Activated naive CD4-positive, alpha-beta T cell treated with anti-CD3 and anti-CD28 coated beads, Interleukin-2, amount 50 U/mL, for 72 hours (primary cell): ENCODE data around the gene NOSTRIN. TPM values are rescaled to one million over a fixed set of nuclear protein-coding genes. Genes with fewer than 3 reads are reported as not detected.

Source experiments
- ATAC-seq, 2 donors: fragments of 150-1000 bp; cut with Tn5 transposase; 2 replicates each; pipeline ENCODE4 v1.10.0; 2021; ENCODE audit warnings: mild to moderate bottlenecking in 2 of 2, moderate library complexity in 2 of 2
- DNase-seq, 2 donors: peaks; one replicate each; pipeline ENCODE4 v3.0.0; 2021 to 2022; ENCODE audit warnings: low spot score in 2 of 2
- H3K27ac Mint-ChIP-seq, 2 donors: one replicate each; pipeline ENCODE4 v1.8.0; 2022; ENCODE audit warnings: mild to moderate bottlenecking in 2 of 2, mixed read lengths in 2 of 2
- H3K36me3 Mint-ChIP-seq, 2 donors: one replicate each; pipeline ENCODE4 v1.8.0; 2022; ENCODE audit warnings: mixed read lengths in 2 of 2
- H3K9me3 Mint-ChIP-seq, 2 donors: one replicate each; pipeline ENCODE4 v1.8.0; 2022; ENCODE audit warnings: mixed read lengths in 2 of 2
- total RNA-seq, 2 donors: library from RNA; stranded (reverse); gene quantifications; one replicate each; pipeline ENCODE4 v1.2.3, GENCODE V29; 2022

NOSTRIN gene
- total RNA-seq, 2 donors from 2014 or later: not detected

GRCh38 chr2:168890006-168890782 is 87.8 kb downstream of the NOSTRIN start, which contains the start of gene SPC25:
SPC25 (minus strand) TSS chr2:168890430; CDS start chr2:168889519, 911 bp downstream.
- Mint-ChIP-seq H3K27ac (peak within 1 kb of the TSS; percentile 93), H3K9me3 (no peaks in the 10 kb centered on the region), H3K36me3 (peaks cover 15 to 37% of the 10 kb centered on the region in 2 donors)
- ATAC-seq: peak; percentile 99 to 100
- DNase-seq: peak; percentile 84 to 90

GRCh38 chr2:168892327-168892726 is 89.9 kb downstream of the NOSTRIN start:
- no peak for DNase-seq
- H3K36me3 Mint-ChIP-seq: peaks cover 15 to 23% of the 10 kb centered on the region in 2 donors
- H3K27ac Mint-ChIP-seq: no peak overlapping the region
- ATAC-seq: no peak
- H3K9me3 Mint-ChIP-seq: no peaks in the 10 kb centered on the region

- Mint-ChIP-seq H3K36me3 (peaks cover 14 to 15% of the 10 kb centered on the region in 2 donors), H3K27ac (no peak overlapping the region), H3K9me3 (no peaks in the 10 kb centered on the region)
- DNase-seq (no peak), ATAC-seq (no peak)
These were observed 91.7 kb downstream of the NOSTRIN start for GRCh38 chr2:168894101-168894500.

GRCh38 chr2:168894720-168895119 is 92.3 kb downstream of the NOSTRIN start:
- Mint-ChIP-seq H3K27ac (no peak overlapping the region), H3K36me3 (peaks cover 8% of the 10 kb centered on the region in 2 donors), H3K9me3 (no peaks in the 10 kb centered on the region)
- DNase-seq (no peak), ATAC-seq (no peak)

DNA sequence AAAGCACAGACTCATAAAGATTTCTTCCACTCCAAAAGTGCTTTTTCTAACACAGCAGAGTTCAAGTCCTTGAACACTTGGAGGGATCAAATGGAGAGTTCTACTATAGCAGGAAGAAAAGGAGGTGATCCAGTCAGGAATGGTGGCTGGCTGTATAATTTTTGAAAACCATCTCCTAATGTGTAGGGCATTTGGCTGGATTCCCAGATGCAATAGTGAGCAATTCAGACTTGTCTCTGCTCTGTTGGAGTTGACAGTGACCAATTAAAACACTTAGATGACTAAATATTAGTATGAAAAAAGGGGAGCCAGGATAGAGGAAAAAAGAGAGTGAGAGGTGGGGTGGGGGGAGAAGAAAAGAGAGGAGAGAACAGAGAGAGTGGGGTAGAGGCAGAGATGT is 93.3 kb downstream of the NOSTRIN start:
- Mint-ChIP-seq H3K36me3 (no peaks in the 10 kb centered on the region), H3K27ac (no peak overlapping the region), H3K9me3 (no peaks in the 10 kb centered on the region)
- no peak for ATAC-seq
- DNase-seq: no peak

DNA sequence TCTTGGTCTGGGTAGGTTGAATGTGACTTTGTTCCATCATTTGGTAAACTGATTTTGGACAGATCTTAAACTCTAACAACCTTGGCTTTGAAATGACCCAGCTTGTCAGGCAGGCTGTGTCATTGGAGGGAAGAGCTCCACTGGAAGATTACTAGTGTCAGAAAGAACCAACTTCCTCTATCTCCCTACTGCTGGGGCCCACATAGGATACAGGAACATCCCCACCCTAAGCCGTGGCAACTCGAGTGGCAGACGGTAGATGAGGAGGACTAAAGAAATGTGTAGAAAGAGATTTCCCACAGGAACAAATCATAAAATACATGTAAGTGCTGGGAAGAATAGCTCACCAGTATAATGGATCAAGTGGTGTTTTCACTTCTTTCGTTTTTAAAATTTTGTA is 94.3 kb downstream of the NOSTRIN start:
- no peaks in the 10 kb centered on the region for H3K9me3 Mint-ChIP-seq
- H3K36me3 Mint-ChIP-seq: no peaks in the 10 kb centered on the region
- ATAC-seq (peak in 1 of 2 donors; percentile 54), DNase-seq (no peak)
- H3K27ac Mint-ChIP-seq: no peak overlapping the region

DNA sequence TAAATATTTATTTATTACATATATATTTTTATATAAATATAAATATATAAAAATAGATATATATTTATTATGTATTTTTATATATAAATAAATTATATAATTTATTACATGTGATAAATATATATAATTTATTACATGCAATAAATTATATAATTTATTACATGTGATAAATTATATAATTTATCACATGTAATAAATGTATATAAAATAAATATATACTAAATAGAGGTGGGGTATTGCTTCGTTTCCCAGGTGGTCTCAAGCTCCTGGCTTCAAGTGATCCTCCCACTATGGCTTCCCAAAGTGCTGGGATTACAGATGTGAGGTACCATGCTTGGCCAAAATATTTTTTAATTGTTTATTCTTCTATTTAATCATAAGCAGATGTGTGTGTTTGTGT is 95.0 kb downstream of the NOSTRIN start:
- ATAC-seq (no peak), DNase-seq (no peak)
- no peaks in the 10 kb centered on the region for H3K9me3 Mint-ChIP-seq
- no peak overlapping the region for H3K27ac Mint-ChIP-seq
- H3K36me3 Mint-ChIP-seq: no peaks in the 10 kb centered on the region

DNA sequence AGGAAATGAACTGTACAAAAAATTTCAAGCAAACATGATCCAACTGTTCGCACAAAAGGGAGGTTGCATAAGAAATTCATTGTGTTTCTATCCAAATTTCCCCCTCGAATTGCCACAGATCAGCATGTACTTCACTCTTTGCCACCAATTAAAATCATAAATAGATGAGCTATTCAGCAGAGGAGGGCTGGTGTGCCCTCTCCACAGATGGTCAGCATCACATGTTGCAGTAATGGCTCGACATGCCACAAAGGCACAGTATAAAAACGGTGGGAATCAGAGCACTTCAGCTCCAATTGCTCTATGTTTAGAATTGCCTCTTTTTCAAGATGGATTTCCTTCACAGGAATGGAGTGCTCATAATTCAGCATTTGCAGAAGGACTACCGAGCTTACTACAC is 98.6 kb downstream of the NOSTRIN start, which contains the start of gene G6PC2:
TSS of gene G6PC2 (plus strand) at position 289 of the 400 bp plus-strand sequence. CDS start at position 330, 41 bp downstream.
- ATAC-seq: no peak
- Mint-ChIP-seq H3K9me3 (no peaks in the 10 kb centered on the region), H3K36me3 (no peaks in the 10 kb centered on the region), H3K27ac (no peak within 1 kb of the TSS)
- no peak for DNase-seq

DNA sequence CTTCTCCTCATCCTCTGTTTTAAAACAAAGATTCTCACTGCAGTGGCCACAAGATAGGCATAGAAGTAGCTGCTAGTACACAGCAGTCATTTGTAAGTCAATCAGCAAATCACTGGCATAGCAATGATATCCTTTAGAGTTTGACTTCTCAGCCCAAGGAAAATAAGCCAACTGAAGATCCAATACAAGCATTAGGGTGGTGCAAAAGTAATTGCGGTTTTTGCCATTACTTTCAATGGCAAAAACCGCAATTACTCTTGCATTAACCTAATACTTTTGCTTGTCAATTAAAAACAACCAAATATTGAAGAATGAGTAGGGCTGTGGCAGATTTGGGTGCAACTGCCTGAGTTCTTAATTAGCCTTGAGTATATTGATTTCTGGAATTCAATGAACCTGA is 101.5 kb downstream of the NOSTRIN start:
- DNase-seq (no peak), ATAC-seq (no peak)
- no peaks in the 10 kb centered on the region for H3K36me3 Mint-ChIP-seq
- H3K9me3 Mint-ChIP-seq: no peaks in the 10 kb centered on the region
- no peak overlapping the region for H3K27ac Mint-ChIP-seq

DNA sequence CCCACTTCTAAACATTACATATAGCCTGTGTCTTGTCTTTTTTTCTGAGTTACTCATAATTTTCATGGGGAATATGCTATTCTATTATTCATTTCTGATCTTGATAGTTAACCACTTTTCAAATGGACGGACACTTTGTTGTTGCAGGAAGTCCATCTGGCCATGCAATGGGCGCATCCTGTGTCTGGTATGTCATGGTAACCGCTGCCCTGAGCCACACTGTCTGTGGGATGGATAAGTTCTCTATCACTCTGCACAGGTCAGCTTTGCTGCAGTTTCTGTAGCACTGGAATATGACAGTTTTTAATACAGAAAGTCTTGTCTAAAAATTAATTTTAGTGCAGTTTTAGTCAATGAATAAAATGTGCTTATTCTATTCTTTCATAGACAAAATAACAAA is 101.9 kb downstream of the NOSTRIN start:
- no peak for ATAC-seq
- Mint-ChIP-seq H3K27ac (no peak overlapping the region), H3K36me3 (no peaks in the 10 kb centered on the region), H3K9me3 (no peaks in the 10 kb centered on the region)
- DNase-seq: no peak

DNA sequence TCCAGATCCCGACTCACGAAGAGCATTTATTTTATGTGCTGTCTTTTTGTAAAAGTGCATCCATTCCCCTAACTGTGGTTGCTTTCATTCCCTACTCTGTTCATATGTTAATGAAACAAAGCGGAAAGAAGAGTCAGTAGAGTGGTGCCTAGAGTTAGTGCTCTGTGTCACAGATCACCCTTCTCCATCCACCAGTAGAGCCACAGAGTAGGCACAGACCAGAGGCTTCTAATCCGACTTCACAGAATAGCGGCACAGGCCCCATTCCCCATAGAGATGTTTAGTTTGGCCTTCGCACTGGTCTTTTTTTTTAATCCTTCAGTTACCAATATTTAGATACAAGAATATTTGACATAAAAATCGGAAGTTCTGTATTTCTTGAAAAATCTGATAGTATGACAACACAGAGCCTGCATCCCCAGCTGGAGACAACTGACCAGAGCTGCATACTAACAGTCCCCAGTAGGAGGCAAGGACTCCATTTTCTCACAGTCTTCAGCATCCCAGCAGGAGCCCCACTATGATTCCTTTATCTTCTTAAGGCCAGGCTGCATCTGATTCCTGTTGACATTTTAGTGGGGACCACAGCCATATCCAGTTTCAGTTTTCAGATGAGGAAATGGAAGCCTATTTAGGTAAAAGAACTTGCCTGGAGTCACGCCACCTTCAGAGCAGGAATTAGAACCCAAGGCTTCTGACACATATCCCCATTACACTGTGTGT is 105.7 kb downstream of the NOSTRIN start:
- ATAC-seq (no peak), DNase-seq (no peak)
- Mint-ChIP-seq H3K27ac (no peak overlapping the region), H3K9me3 (no peaks in the 10 kb centered on the region), H3K36me3 (no peaks in the 10 kb centered on the region)

GRCh38 chr2:168910330-168910729 is 107.9 kb downstream of the NOSTRIN start:
- Mint-ChIP-seq H3K9me3 (peaks cover 0 to 5% of the 10 kb centered on the region in 2 donors), H3K27ac (no peak overlapping the region), H3K36me3 (peaks cover 0 to 6% of the 10 kb centered on the region in 2 donors)
- DNase-seq (no peak), ATAC-seq (no peak)

DNA sequence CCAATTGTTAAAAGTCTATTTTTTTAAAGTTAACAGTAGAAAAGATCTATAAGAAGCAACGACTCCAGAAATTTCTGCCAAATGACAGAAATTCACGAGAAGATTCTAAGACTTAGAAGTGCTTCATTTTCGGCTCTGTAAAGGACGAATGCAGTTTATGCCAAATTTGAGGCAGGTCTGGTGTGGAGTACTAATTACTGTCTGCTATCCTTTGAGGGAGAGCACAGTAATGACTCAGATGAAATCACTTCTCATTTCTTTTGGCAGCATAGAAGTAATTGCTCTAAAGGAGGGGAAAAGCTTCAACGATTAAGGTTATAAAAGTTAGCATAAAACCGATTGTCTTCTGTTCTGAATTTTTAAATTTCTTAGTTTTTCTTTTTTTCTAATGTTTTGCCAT is 110.0 kb downstream of the NOSTRIN start:
- Mint-ChIP-seq H3K27ac (no peak overlapping the region), H3K9me3 (peaks cover 0 to 5% of the 10 kb centered on the region in 2 donors), H3K36me3 (peaks cover 0 to 10% of the 10 kb centered on the region in 2 donors)
- DNase-seq: no peak
- no peak for ATAC-seq

DNA sequence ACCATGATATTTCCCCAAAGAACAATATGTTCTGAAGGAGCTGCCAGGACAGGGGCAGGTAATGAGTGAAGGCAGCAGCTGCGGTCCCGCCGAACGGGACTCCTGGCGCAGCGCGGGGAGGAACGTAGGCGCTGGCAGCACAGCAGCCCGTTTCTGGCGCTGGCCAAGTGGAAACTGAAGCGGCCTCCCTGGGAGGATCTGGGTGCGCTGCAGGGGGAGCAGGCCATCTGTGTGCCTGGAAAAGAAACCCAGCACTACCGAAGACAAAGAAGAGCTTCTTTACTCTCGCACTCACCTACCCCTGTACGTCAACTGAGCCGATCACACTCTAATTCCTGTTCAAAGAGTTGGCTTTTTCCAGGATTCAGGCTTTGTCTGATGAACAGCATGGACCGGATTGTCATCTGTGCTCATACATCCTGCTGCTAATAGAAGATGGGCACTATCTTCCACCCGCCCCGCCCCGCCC is 110.5 kb downstream of the NOSTRIN start:
- Mint-ChIP-seq H3K9me3 (peaks cover 0 to 5% of the 10 kb centered on the region in 2 donors), H3K27ac (no peak overlapping the region), H3K36me3 (peaks cover 0 to 10% of the 10 kb centered on the region in 2 donors)
- ATAC-seq: no peak
- peak in 1 of 2 donors; percentile 5 for DNase-seq

DNA sequence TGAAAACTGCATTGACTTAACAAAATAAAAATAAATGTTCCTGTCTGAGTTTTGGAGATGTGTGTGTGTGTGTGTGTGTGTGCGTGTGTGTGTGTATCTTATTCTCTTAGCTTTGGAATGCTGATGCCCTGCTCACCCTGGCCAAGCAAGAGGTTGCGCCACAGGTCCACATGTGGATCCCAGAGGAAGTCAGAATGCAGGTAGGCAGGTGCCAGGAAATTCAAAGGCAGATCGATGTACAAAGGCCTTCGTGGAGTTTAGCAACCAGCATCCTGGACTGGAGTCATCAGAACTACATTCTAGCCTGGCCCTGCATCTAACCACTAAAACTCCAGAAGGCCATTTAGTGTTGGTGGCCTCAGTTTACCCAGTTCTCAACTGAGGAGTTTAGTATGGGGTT is 111.1 kb downstream of the NOSTRIN start:
- Mint-ChIP-seq H3K9me3 (peaks cover 0 to 5% of the 10 kb centered on the region in 2 donors), H3K27ac (no peak overlapping the region), H3K36me3 (peaks cover 0 to 10% of the 10 kb centered on the region in 2 donors)
- no peak for DNase-seq
- no peak for ATAC-seq
